ENCODE measurements around the gene TMEM219.

Gene TMEM219

GRCh38 chr16:29977063-29977825 lies 15.4 kb downstream of the TMEM219 start:
- H3K4me3 ChIP-seq (ENCODE audit: low read depth, low read length), result no peak overlapping the region
- no peak for DNase-seq (ENCODE audit: low read depth)

GRCh38 chr16:29978081-29978480 lies 16.2 kb downstream of the TMEM219 start:
- no peak overlapping the region for H3K4me3 ChIP-seq (ENCODE audit: low read depth, low read length)
- DNase-seq (ENCODE audit: low read depth), result no peak

GRCh38 chr16:29978564-29979270 lies 16.8 kb downstream of the TMEM219 start:
- no peak overlapping the region for H3K4me3 ChIP-seq (ENCODE audit: low read depth, low read length)
- no peak for DNase-seq (ENCODE audit: low read depth)

- DNase-seq (ENCODE audit: low read depth), result no peak
Observed at GRCh38 chr16:29982560-29983419, 20.9 kb downstream of the TMEM219 start.

GRCh38 chr16:29983420-29984136 lies 21.7 kb downstream of the TMEM219 start:
- DNase-seq (ENCODE audit: low read depth), result no peak
- no peak overlapping the region for H3K4me3 ChIP-seq (ENCODE audit: low read depth, low read length)

More at GRCh38 chr16:29982560-29983419, 20.9 kb downstream of the TMEM219 start:
- no peak overlapping the region for H3K4me3 ChIP-seq (ENCODE audit: low read depth, low read length)

GRCh38 chr16:29984137-29984763 lies 22.4 kb downstream of the TMEM219 start:
- DNase-seq (ENCODE audit: low read depth), result no peak
- no peak overlapping the region for H3K4me3 ChIP-seq (ENCODE audit: low read depth, low read length)

- DNase-seq (ENCODE audit: low read depth), result no peak
- H3K4me3 ChIP-seq (ENCODE audit: low read depth, low read length), result no peak overlapping the region
Observed at GRCh38 chr16:29984764-29985147, 22.9 kb downstream of the TMEM219 start.

GRCh38 chr16:29985271-29985811 lies 23.5 kb downstream of the TMEM219 start:
- DNase-seq (ENCODE audit: low read depth), result no peak
- no peak overlapping the region for H3K4me3 ChIP-seq (ENCODE audit: low read depth, low read length)

GRCh38 chr16:29986231-29986630 lies 24.4 kb downstream of the TMEM219 start:
- H3K4me3 ChIP-seq (ENCODE audit: low read depth, low read length), result no peak overlapping the region
- DNase-seq (ENCODE audit: low read depth), result no peak

GRCh38 chr16:29986931-29987330 lies 25.1 kb downstream of the TMEM219 start:
- DNase-seq (ENCODE audit: low read depth), result no peak

GRCh38 chr16:29987371-29988085 lies 25.6 kb downstream of the TMEM219 start:
- no peak overlapping the region for H3K4me3 ChIP-seq (ENCODE audit: low read depth, low read length)
- DNase-seq (ENCODE audit: low read depth), result no peak

More at GRCh38 chr16:29986931-29987330, 25.1 kb downstream of the TMEM219 start:
- no peak overlapping the region for H3K4me3 ChIP-seq (ENCODE audit: low read depth, low read length)

- H3K4me3 ChIP-seq (ENCODE audit: low read depth, low read length), result no peak overlapping the region
- no peak for DNase-seq (ENCODE audit: low read depth)
Observed at GRCh38 chr16:29988346-29989075, 26.6 kb downstream of the TMEM219 start.

- H3K4me3 ChIP-seq (ENCODE audit: low read depth, low read length), result no peak overlapping the region
- no peak for DNase-seq (ENCODE audit: low read depth)
Observed at GRCh38 chr16:29989111-29989858, 27.4 kb downstream of the TMEM219 start.

GRCh38 chr16:29990034-29990433 lies 28.2 kb downstream of the TMEM219 start:
- H3K4me3 ChIP-seq (ENCODE audit: low read depth, low read length), result no peak overlapping the region
- DNase-seq (ENCODE audit: low read depth), result no peak

GRCh38 chr16:29990883-29991570 lies 29.1 kb downstream of the TMEM219 start:
- no peak for DNase-seq (ENCODE audit: low read depth)
- no peak overlapping the region for H3K4me3 ChIP-seq (ENCODE audit: low read depth, low read length)

- H3K4me3 ChIP-seq (ENCODE audit: low read depth, low read length), result no peak overlapping the region
- DNase-seq (ENCODE audit: low read depth), result no peak
Observed at GRCh38 chr16:29991571-29991904, 29.7 kb downstream of the TMEM219 start.

Data from skeletal muscle cell (primary cell).